Trophoblast cell (in vitro differentiated cells and primary cell): ENCODE measurements around the gene TMEM181.

ENCODE experiments used
- DNase-seq, 2 donors: peaks; one replicate each; pipeline ENCODE4 v3.0.0-alpha.2; 2016
- H2AFZ ChIP-seq: 2 replicates; pipeline ENCODE4 v1.6.1; 2013; ENCODE audit warnings: low read length, moderate library complexity, mild to moderate bottlenecking; ENCODE audit not compliant: insufficient read depth, poor library complexity
- H2AK5ac ChIP-seq: 2 replicates; pipeline ENCODE4 v1.6.1; 2013; ENCODE audit warnings: mild to moderate bottlenecking, low read length
- H2BK120ac ChIP-seq: 2 replicates; pipeline ENCODE4 v1.6.1; 2013; ENCODE audit warnings: low read length, mild to moderate bottlenecking, moderate library complexity; ENCODE audit not compliant: insufficient read depth, poor library complexity
- H2BK12ac ChIP-seq: 2 replicates; pipeline ENCODE4 v1.6.1; 2013; ENCODE audit warnings: mild to moderate bottlenecking, low read length, moderate library complexity
- H2BK5ac ChIP-seq: 2 replicates; pipeline ENCODE4 v1.6.1; 2013; ENCODE audit warnings: low read length, low read depth, moderate library complexity, mild to moderate bottlenecking; ENCODE audit not compliant: poor library complexity
- H3K14ac ChIP-seq: 2 replicates; pipeline ENCODE4 v1.6.1; 2013; ENCODE audit warnings: mild to moderate bottlenecking, low read length
- H3K18ac ChIP-seq: 2 replicates; pipeline ENCODE4 v1.6.1; 2013; ENCODE audit warnings: mild to moderate bottlenecking, low read length
- H3K23ac ChIP-seq: 2 replicates; pipeline ENCODE4 v1.6.1; 2013; ENCODE audit warnings: low read length
- H3K27ac ChIP-seq: 2 replicates; pipeline ENCODE4 v1.5.1; 2013; ENCODE audit warnings: low read depth, mild to moderate bottlenecking, inconsistent platforms, low read length, moderate library complexity
- H3K27me3 ChIP-seq: 2 replicates; pipeline ENCODE4 v1.6.1; 2013; ENCODE audit warnings: inconsistent platforms, mild to moderate bottlenecking, low read length, moderate library complexity; ENCODE audit not compliant: insufficient read depth
- H3K36me3 ChIP-seq, 2 experiments: 1 replicate in 1 of 2; 2 replicates in 1 of 2; pipeline ENCODE4 v1.6.1; 2013; ENCODE audit warnings: low read length in 2 of 2, mild to moderate bottlenecking in 2 of 2, moderate library complexity in 1 of 2; ENCODE audit not compliant: insufficient read depth in 2 of 2, control insufficient read depth in 1 of 2
- H3K4ac ChIP-seq: 2 replicates; pipeline ENCODE4 v1.6.1; 2013; ENCODE audit warnings: low read depth, mild to moderate bottlenecking, low read length, moderate library complexity
- H3K4me1 ChIP-seq, 2 experiments: 1 replicate in 1 of 2; 2 replicates in 1 of 2; pipeline ENCODE4 v1.6.1; 2013; ENCODE audit warnings: low read length in 2 of 2, mild to moderate bottlenecking in 2 of 2, moderate library complexity in 1 of 2; ENCODE audit not compliant: insufficient read depth in 2 of 2, control insufficient read depth in 1 of 2
- H3K4me2 ChIP-seq: 2 replicates; pipeline ENCODE4 v1.6.1; 2013; ENCODE audit warnings: inconsistent platforms, mild to moderate bottlenecking, low read length, moderate library complexity
- H3K4me3 ChIP-seq: 2 replicates; pipeline ENCODE4 v1.5.1; 2013; ENCODE audit warnings: mild to moderate bottlenecking, low read depth, low read length, inconsistent platforms
- H3K79me1 ChIP-seq: one replicate; pipeline ENCODE4 v1.6.1; 2013; ENCODE audit warnings: low read length
- H3K79me2 ChIP-seq: 2 replicates; pipeline ENCODE4 v1.6.1; 2013; ENCODE audit warnings: low read length, mild to moderate bottlenecking; ENCODE audit not compliant: control insufficient read depth, insufficient read depth, poor library complexity
- H3K9ac ChIP-seq: 2 replicates; pipeline ENCODE4 v1.6.1; 2013; ENCODE audit warnings: mild to moderate bottlenecking, low read length
- H3K9me3 ChIP-seq: 2 replicates; pipeline ENCODE4 v1.6.1; 2013; ENCODE audit warnings: low read depth, mild to moderate bottlenecking, control low read depth, inconsistent platforms, low read length; ENCODE audit not compliant: insufficient read depth
- H4K12ac ChIP-seq: 2 replicates; pipeline ENCODE4 v1.6.1; 2013; ENCODE audit warnings: low read depth, mild to moderate bottlenecking, low read length, moderate library complexity
- H4K8ac ChIP-seq: 2 replicates; pipeline ENCODE4 v1.6.1; 2013; ENCODE audit warnings: low read depth, mild to moderate bottlenecking, low read length, moderate library complexity
- H4K91ac ChIP-seq: one replicate; pipeline ENCODE4 v1.6.1; 2013; ENCODE audit warnings: low read depth, mild to moderate bottlenecking, low read length, moderate library complexity
- WGBS: extraction: QIAGEN DNeasy Blood & Tissue Kit; methylation state at CpG from one replicate; pipeline ENCODE4 v1.1.7; 2013; ENCODE audit warnings: missing lambda C conversion rate; ENCODE audit not compliant: insufficient read length, insufficient coverage; ENCODE audit errors: extremely low coverage; 5-methylcytosine and 5-hydroxymethylcytosine counted together

The TMEM181 gene

DNA sequence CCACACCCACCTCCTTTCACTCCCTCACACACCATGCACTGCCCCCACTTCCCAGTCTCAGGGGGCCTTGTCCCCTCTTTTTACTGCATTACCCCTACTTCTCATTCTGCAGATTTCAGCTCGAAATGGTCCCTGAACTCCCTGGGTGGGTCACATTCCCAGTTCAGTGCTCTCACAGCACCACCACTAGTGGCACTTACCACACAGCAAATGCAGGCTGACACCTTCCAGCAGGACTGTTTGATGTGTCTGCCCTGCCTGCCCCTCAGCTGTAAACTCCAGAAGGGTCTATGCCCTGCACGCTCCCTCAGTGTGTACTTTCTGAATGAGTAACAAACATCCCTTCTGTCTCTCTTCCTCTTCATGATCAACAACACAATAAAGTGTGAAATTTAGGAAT is 80.6 kb downstream of the TMEM181 start:
- H4K91ac ChIP-seq: no peak overlapping the region
- H3K4me2 ChIP-seq: no peak overlapping the region
- no peak overlapping the region for H4K12ac ChIP-seq
- no peak overlapping the region for H2BK120ac ChIP-seq
- WGBS: no CpG with 5 or more reads among the region's 2 CpGs
- H4K8ac ChIP-seq: no peak overlapping the region
- peaks cover 21 to 25% of the 10 kb centered on the region in 2 experiments for H3K36me3 ChIP-seq
- no peak for DNase-seq
- H3K79me1 ChIP-seq: peaks cover 15% of the 10 kb centered on the region
- no peak overlapping the region for H3K14ac ChIP-seq
- H3K79me2 ChIP-seq: peaks cover 14% of the 10 kb centered on the region
- no peaks in the 10 kb centered on the region for H3K9me3 ChIP-seq
- H2AFZ ChIP-seq: no peak overlapping the region
- H3K18ac ChIP-seq: peak overlapping the region; percentile 46
- H3K4me3 ChIP-seq: no peak overlapping the region
- no peak overlapping the region for H2BK5ac ChIP-seq
- H2AK5ac ChIP-seq: no peak overlapping the region
- no peak overlapping the region for H3K9ac ChIP-seq
- no peak overlapping the region for H2BK12ac ChIP-seq
- no peak overlapping the region for H3K27ac ChIP-seq
- peaks cover 10 to 20% of the 10 kb centered on the region in 2 experiments for H3K4me1 ChIP-seq
- H3K4ac ChIP-seq: peak overlapping the region; percentile 1
- H3K27me3 ChIP-seq: no peaks in the 10 kb centered on the region
- H3K23ac ChIP-seq: no peak overlapping the region

DNA sequence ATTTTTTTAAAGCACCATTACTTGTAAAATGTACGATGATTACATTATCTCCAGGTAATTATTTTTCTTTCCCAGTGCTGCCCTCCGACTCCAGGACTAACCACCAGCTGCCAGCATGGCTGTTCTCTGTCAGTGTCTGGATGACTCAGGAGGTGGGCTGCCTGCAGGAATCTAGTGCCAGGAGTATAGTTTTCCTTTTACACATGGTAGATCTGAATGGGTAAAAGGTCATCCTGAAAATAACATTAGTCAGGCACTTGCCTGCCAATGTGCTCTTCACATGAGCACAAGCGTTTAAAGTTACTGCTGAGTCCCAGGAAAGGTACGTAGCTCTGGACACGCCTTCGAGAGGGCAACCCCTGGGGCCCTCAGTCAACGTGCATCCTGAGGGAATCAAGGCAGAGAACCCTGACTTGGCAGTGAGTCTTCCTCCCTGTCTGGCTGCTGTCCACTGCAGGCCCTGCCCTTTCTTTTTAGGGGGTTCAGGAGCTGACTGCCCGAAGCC is 82.3 kb downstream of the TMEM181 start:
- Histone ChIP-seq H3K14ac (peak overlapping the region; percentile 70), H3K18ac (peak overlapping the region; percentile 69), H2BK120ac (peak overlapping the region; percentile 28), H3K4ac (peak overlapping the region; percentile 66), H3K9me3 (no peaks in the 10 kb centered on the region), H3K79me2 (peaks cover 14% of the 10 kb centered on the region), H2AFZ (no peak overlapping the region), H2BK5ac (no peak overlapping the region), H2AK5ac (peak overlapping the region; percentile 59), H3K23ac (no peak overlapping the region), H4K8ac (no peak overlapping the region), H4K12ac (no peak overlapping the region), H3K27ac (peak overlapping the region; percentile 36), H3K4me2 (no peak overlapping the region), H4K91ac (peak overlapping the region; percentile 21), H3K4me3 (no peak overlapping the region), H3K4me1 (peaks cover 14 to 32% of the 10 kb centered on the region in 2 experiments), H2BK12ac (peak overlapping the region; percentile 30), H3K79me1 (peaks cover 15% of the 10 kb centered on the region), H3K36me3 (peaks cover 12 to 17% of the 10 kb centered on the region in 2 experiments), H3K27me3 (no peaks in the 10 kb centered on the region), H3K9ac (no peak overlapping the region)
- DNase-seq: peak; percentile 66 to 85
- WGBS: no CpG with 5 or more reads among the region's 8 CpGs

DNA sequence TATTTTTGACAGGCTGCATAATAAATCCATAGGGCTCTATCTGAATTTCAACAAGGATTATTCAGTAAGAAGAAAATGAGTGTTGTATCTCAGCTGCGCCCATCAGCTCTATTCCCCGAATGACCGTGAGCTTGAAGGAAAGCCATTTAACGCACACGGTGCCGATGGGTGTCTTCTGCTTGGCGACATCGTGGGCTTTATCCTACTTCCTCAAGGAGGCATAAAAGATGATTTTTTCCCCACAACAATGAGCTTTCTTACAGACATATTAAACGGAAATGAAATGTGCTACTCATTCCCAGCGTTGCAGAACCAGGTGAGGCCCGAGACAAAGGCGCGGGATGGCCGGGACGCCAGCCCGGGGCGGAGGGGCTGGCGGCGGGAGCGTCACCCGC is 83.9 kb downstream of the TMEM181 start:
- Histone ChIP-seq H3K18ac (peak overlapping the region; percentile 95), H3K14ac (peak overlapping the region; percentile 96), H2BK12ac (peak overlapping the region; percentile 54), H3K27ac (peak overlapping the region; percentile 94), H3K4me2 (peak overlapping the region; percentile 84), H2AK5ac (peak overlapping the region; percentile 43), H3K36me3 (peaks cover 8 to 10% of the 10 kb centered on the region in 2 experiments), H3K9me3 (no peaks in the 10 kb centered on the region), H4K91ac (peak overlapping the region; percentile 88), H3K9ac (peak overlapping the region; percentile 99), H2BK5ac (peak overlapping the region; percentile 90), H4K8ac (peak overlapping the region; percentile 80), H2AFZ (peak overlapping the region; percentile 57), H3K23ac (no peak overlapping the region), H3K27me3 (no peaks in the 10 kb centered on the region), H3K79me2 (peaks cover 14% of the 10 kb centered on the region), H4K12ac (peak overlapping the region; percentile 40), H2BK120ac (peak overlapping the region; percentile 82), H3K4me1 (peaks cover 16 to 33% of the 10 kb centered on the region in 2 experiments), H3K4ac (peak overlapping the region; percentile 85), H3K4me3 (peak overlapping the region; percentile 99), H3K79me1 (peaks cover 15% of the 10 kb centered on the region)
- no peak for DNase-seq
- no CpG with 5 or more reads among the region's 21 CpGs for WGBS

DNA sequence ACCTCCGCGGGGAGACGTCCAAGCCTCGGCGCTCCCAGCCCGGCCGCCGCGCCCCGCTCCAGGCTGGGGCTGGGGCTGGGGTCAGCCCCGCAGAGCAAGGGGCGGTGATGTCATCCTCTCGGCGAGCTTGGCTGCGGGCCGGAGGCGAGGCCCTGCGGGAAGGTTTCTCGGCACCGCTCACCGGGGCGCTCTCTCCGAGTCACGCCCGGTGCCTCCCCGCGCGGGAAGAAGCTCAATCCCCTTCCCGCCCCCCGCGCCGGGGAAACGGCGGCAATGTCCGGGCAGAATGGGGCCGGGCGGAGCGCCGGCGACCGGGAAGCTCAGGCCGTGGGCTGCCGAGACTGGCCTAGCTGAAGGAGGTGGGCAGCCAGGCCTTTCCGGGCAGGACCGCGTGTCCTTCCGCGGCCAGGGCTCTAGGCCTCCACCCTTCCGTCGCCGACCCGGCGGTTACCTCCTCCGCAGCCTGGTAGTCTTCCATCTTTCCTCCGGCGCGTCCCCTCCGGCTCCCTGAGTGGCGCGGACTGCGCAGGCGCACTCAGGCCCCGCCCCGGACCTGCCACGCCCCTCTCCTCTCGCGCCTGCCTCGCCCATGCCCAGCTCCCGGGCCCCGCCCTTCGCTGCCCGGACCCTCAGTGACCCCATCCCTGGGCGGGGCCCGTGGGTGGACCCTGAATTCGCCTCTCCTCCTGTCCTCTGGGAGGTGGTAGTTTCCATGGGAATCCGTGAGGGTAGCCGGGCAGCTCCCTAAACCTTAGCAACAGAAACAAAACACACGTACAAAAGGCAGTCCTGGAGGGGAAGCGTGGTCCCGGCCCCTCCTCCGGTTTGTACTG is 84.6 kb downstream of the TMEM181 start, which contains the start of gene DYNLT1:
TSS of gene DYNLT1 (minus strand) at position 513 of the 833 bp plus-strand sequence. CDS start at position 478, 35 bp downstream.
- H3K9me3 ChIP-seq: no peaks in the 10 kb centered on the region
- peak within 1 kb of the TSS; percentile 75 for H2BK12ac ChIP-seq
- peak within 1 kb of the TSS; percentile 85 for H3K4ac ChIP-seq
- peak within 1 kb of the TSS; percentile 81 for H4K8ac ChIP-seq
- H3K79me2 ChIP-seq: peaks cover 14% of the 10 kb centered on the region
- DNase-seq: peak; percentile 96 to 98
- peak within 1 kb of the TSS; percentile 94 for H3K27ac ChIP-seq
- peak within 1 kb of the TSS; percentile 96 for H3K14ac ChIP-seq
- H3K36me3 ChIP-seq: peaks cover 3 to 5% of the 10 kb centered on the region in 2 experiments
- peak within 1 kb of the TSS; percentile 84 for H2BK120ac ChIP-seq
- no peak within 1 kb of the TSS for H3K23ac ChIP-seq
- H4K91ac ChIP-seq: peak within 1 kb of the TSS; percentile 88
- peak within 1 kb of the TSS; percentile 79 for H2AFZ ChIP-seq
- peak within 1 kb of the TSS; percentile 90 for H2BK5ac ChIP-seq
- peak within 1 kb of the TSS; percentile 99 for H3K4me3 ChIP-seq
- peak within 1 kb of the TSS; percentile 99 for H3K9ac ChIP-seq
- peak within 1 kb of the TSS; percentile 84 for H3K4me2 ChIP-seq
- H4K12ac ChIP-seq: peak within 1 kb of the TSS; percentile 44
- no CpG with 5 or more reads among the region's 81 CpGs for WGBS
- peak within 1 kb of the TSS; percentile 95 for H3K18ac ChIP-seq
- H3K27me3 ChIP-seq: no peaks in the 10 kb centered on the region
- H3K79me1 ChIP-seq: peaks cover 15% of the 10 kb centered on the region
- peaks cover 16 to 35% of the 10 kb centered on the region in 2 experiments for H3K4me1 ChIP-seq
- peak within 1 kb of the TSS; percentile 85 for H2AK5ac ChIP-seq
